HL-60 (cell line): ENCODE data around the gene AKNA.

Experiments used
- DNase-seq, 2 experiments: peaks; one replicate each; pipeline ENCODE4 v3.0.0-alpha.2; 2010 to 2020; ENCODE audit warnings: low read depth in 1 of 2, low spot score in 1 of 2
- H3K27ac ChIP-seq: fragments of 250-450 bp; sonication (Bioruptor Pico); replicated peaks from 2 replicates; pipeline ENCODE4 v1.5.1; 2020; ENCODE audit warnings: mild to moderate bottlenecking, moderate library complexity
- H3K27me3 ChIP-seq: fragments of 250-450 bp; sonication (Bioruptor Pico); 2 replicates; pipeline ENCODE4 v1.5.1; 2021; ENCODE audit warnings: mild to moderate bottlenecking, moderate library complexity; ENCODE audit not compliant: insufficient read depth, poor library complexity, severe bottlenecking
- H3K4me3 ChIP-seq: replicated peaks from 2 replicates; pipeline ENCODE4 v1.5.1; 2011; ENCODE audit warnings: mild to moderate bottlenecking, control low read depth, low read length; ENCODE audit not compliant: insufficient read depth
- GABPA ChIP-seq: IDR thresholded peaks from 2 replicates; pipeline ENCODE4 v1.6.1; 2012; ENCODE audit warnings: low read depth
- POLR2AphosphoS5 ChIP-seq: IDR thresholded peaks from 2 replicates; pipeline ENCODE4 v1.6.1; 2012; ENCODE audit warnings: low read depth
- SPI1 ChIP-seq: IDR thresholded peaks from 2 replicates; pipeline ENCODE4 v1.6.1; 2012; ENCODE audit warnings: low read depth, mild to moderate bottlenecking, borderline replicate concordance
- TF ChIP-seq, protein P1 (sequence below): IDR thresholded peaks from 2 replicates; pipeline ENCODE4 v1.6.1; 2012; ENCODE audit warnings: low read depth; ENCODE audit not compliant: insufficient replicate concordance
- TF ChIP-seq, protein P2 (sequence below): IDR thresholded peaks from one replicate; pipeline ENCODE4 v1.5.1; 2011; ENCODE audit warnings: low read length, control low read depth, inconsistent platforms; ENCODE audit not compliant: insufficient read depth

Gene AKNA

GRCh38 chr9:114313186-114313585, 74.6 kb downstream of the AKNA start:
- TF ChIP-seq POLR2AphosphoS5, result no peak
- TF ChIP-seq SPI1, result no peak
- TF ChIP-seq, protein P1, sequence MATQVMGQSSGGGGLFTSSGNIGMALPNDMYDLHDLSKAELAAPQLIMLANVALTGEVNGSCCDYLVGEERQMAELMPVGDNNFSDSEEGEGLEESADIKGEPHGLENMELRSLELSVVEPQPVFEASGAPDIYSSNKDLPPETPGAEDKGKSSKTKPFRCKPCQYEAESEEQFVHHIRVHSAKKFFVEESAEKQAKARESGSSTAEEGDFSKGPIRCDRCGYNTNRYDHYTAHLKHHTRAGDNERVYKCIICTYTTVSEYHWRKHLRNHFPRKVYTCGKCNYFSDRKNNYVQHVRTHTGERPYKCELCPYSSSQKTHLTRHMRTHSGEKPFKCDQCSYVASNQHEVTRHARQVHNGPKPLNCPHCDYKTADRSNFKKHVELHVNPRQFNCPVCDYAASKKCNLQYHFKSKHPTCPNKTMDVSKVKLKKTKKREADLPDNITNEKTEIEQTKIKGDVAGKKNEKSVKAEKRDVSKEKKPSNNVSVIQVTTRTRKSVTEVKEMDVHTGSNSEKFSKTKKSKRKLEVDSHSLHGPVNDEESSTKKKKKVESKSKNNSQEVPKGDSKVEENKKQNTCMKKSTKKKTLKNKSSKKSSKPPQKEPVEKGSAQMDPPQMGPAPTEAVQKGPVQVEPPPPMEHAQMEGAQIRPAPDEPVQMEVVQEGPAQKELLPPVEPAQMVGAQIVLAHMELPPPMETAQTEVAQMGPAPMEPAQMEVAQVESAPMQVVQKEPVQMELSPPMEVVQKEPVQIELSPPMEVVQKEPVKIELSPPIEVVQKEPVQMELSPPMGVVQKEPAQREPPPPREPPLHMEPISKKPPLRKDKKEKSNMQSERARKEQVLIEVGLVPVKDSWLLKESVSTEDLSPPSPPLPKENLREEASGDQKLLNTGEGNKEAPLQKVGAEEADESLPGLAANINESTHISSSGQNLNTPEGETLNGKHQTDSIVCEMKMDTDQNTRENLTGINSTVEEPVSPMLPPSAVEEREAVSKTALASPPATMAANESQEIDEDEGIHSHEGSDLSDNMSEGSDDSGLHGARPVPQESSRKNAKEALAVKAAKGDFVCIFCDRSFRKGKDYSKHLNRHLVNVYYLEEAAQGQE, result no peak
- TF ChIP-seq, protein P2, sequence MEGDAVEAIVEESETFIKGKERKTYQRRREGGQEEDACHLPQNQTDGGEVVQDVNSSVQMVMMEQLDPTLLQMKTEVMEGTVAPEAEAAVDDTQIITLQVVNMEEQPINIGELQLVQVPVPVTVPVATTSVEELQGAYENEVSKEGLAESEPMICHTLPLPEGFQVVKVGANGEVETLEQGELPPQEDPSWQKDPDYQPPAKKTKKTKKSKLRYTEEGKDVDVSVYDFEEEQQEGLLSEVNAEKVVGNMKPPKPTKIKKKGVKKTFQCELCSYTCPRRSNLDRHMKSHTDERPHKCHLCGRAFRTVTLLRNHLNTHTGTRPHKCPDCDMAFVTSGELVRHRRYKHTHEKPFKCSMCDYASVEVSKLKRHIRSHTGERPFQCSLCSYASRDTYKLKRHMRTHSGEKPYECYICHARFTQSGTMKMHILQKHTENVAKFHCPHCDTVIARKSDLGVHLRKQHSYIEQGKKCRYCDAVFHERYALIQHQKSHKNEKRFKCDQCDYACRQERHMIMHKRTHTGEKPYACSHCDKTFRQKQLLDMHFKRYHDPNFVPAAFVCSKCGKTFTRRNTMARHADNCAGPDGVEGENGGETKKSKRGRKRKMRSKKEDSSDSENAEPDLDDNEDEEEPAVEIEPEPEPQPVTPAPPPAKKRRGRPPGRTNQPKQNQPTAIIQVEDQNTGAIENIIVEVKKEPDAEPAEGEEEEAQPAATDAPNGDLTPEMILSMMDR, result no peak
- no peak for TF ChIP-seq GABPA
- DNase-seq, result no peak

GRCh38 chr9:114312513-114312875, 75.3 kb downstream of the AKNA start:
- no peaks in the 10 kb centered on the region for H3K27me3 ChIP-seq
- no peak overlapping the region for H3K4me3 ChIP-seq
- DNase-seq, result no peak
- no peak overlapping the region for H3K27ac ChIP-seq
- TF ChIP-seq GABPA (no peak), SPI1 (no peak), POLR2AphosphoS5 (no peak)
- TF ChIP-seq, protein P1, result no peak
- TF ChIP-seq, protein P2, result no peak

More at GRCh38 chr9:114313186-114313585, 74.6 kb downstream of the AKNA start:
- no peaks in the 10 kb centered on the region for H3K27me3 ChIP-seq
- H3K27ac ChIP-seq, result no peak overlapping the region
- H3K4me3 ChIP-seq, result no peak overlapping the region

DNA sequence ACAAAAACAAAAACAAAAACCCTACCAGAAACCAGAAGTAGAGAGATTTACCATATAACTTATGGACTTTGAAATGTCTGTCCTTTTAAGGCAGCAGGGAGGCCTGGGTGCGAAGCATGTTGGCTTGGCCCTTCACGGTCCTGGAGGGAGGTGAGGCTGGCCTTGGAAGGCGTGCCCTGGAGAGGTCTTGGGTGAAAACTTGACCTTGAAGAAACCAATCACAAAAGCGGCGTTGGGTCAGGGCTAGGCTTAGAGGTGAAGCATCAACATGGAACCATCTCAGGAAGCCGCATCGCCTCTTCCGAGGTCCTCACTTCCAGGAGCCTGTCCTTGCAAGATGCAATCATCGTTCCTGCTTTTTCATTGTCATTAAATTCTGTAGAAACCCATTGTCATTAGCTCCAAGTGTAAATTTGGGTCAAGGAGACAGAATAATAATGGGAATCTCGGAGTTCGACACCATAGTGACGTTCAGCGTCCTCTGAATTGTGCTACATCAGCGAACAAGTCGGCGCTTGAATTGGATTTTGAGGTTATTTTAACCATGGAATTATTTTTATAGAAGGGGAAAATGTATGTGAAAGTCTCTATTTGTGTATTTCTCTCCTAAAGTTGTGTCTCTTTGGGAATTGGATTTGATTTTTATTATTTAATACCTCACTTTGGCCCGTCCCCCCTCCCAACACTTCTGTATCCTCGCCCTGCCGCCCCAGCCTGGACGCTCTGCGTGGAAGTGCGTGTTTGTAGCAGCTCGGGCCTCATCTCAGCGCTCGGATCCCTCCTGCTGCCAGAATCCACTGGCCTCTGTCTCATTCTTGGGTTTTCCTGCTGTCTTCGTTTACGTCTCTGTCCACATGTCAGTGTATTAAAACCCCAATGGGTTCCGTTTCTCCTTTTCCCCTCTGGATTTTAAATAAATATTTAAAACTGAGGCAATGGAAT, 75.9 kb downstream of the AKNA start:
- H3K27ac ChIP-seq, result no peak overlapping the region
- no peaks in the 10 kb centered on the region for H3K27me3 ChIP-seq
- TF ChIP-seq GABPA (no peak), POLR2AphosphoS5 (no peak), SPI1 (no peak)
- TF ChIP-seq, protein P1, result no peak
- TF ChIP-seq, protein P2, result no peak
- DNase-seq, result no peak
- H3K4me3 ChIP-seq, result no peak overlapping the region
